Urinary bladder (tissue), 4 donors: Measurements from ENCODE around the gene DENND1A. TPM values are rescaled to one million over a fixed set of nuclear protein-coding genes. Genes with fewer than 3 reads are reported as not detected.

ENCODE experiments used
- DNase-seq: peaks from one replicate; pipeline ENCODE4 v3.0.0-alpha.2; 2015; ENCODE audit errors: extremely low spot score
- H3K27ac ChIP-seq: one replicate; pipeline ENCODE4 v1.5.1; 2013; ENCODE audit warnings: low read depth, mild to moderate bottlenecking, moderate library complexity
- H3K36me3 ChIP-seq: one replicate; pipeline ENCODE4 v1.6.1; 2013; ENCODE audit warnings: mild to moderate bottlenecking, moderate library complexity; ENCODE audit not compliant: insufficient read depth
- H3K4me1 ChIP-seq: one replicate; pipeline ENCODE4 v1.6.1; 2013; ENCODE audit warnings: mild to moderate bottlenecking, moderate library complexity; ENCODE audit not compliant: insufficient read depth
- H3K4me3 ChIP-seq: one replicate; pipeline ENCODE4 v1.5.1; 2013; ENCODE audit warnings: low read depth, low read length
- WGBS: extraction: QIAGEN DNeasy Blood & Tissue Kit; methylation state at CpG from one replicate; pipeline ENCODE4 v1.1.7; 2013; 5-methylcytosine and 5-hydroxymethylcytosine counted together
- polyA plus RNA-seq: library from polyadenylated mRNA; stranded (reverse); fragments of 200-250 nt; gene quantifications from one replicate; pipeline ENCODE4 v1.2.3, GENCODE V29; 2013
- total RNA-seq: library from RNA; depleted of rRNA; stranded (reverse); fragments of >200 nt; gene quantifications from one replicate; pipeline ENCODE4 v1.2.3, GENCODE V29; 2014
- donor health status: healthy with polysubstance abuse.
- donor health status: healthy.

The DENND1A gene
- total and polyA plus RNA-seq, 2 donors: 14.8 to 20.2 TPM

DNA sequence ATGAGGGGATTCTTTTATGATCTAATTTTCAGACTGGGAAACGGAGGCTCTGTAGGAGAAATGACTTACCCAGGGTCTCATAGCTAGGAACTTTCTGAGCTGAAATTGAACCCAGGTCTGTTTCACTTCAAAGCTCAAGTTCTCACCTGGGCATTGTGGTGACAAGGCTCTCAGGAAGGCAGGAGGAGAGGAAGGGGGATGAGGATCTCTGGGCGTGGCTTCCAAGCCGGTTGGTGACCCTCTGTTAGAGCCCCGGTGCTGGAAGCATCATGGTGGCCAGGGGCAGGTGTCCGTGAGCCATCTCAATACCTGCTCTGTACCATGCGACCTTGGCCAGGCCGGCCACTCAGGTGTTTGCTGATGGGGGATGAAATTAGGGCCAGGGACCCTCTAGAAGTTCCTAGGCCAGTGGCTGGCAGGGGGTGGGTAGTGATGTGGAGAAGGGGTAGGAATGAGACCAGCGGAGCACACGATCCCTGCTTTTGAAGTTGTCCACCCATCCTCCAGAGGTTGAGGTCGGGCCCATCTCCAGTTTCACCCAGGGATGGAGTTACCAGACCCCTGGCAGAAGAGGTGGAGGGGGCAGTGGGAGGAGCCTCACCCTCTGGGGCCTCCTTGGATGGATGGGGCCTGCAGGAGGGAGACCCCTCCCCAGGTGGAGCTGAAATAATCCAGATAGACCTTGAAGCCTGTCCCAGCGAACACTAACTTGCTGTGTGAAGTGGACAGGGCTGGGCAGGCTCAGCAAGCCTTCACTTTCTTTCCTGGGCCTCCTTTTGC, 568.0 kb downstream of the DENND1A start:
- 72% methylated on average over 11 of the region's 11 CpGs for WGBS
- DNase-seq: no peak
- no peaks in the 10 kb centered on the region for H3K4me1 ChIP-seq
- H3K27ac ChIP-seq: no peak overlapping the region
- H3K4me3 ChIP-seq: no peak overlapping the region
- no peaks in the 10 kb centered on the region for H3K36me3 ChIP-seq

DNA sequence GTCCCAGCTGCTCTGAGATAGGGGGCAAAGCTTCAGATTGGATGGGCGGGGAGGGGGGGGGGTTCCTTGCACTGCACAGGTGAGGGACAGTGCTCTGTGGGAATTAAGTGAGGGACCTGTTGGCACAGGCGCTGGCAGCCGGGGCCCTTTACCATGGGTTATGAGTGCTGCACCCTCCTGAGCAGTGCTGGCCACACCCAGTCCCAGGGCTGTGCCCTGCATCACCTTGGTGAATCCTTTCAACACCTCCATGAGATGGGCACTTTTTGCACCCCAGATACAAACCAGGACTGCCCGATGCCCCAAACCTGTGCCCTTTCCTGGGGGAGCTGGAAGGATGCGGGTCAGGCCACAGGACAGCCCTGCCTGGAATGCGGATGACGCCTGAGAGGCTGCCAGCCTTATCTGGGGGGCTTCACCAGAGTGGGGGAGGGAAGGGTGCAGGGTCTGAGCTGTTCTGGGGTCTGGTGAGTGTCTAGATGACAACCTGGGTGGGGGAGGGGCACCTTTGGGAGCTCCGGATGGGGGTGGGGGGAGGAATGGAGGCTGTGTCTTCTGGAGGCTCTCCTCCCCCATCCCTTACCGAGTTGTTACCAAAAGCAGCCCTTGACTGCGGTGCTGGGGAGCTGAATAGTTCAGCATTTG, 568.7 kb downstream of the DENND1A start:
- H3K4me3 ChIP-seq: no peak overlapping the region
- no peak for DNase-seq
- no peak overlapping the region for H3K27ac ChIP-seq
- no peaks in the 10 kb centered on the region for H3K36me3 ChIP-seq
- no peaks in the 10 kb centered on the region for H3K4me1 ChIP-seq
- WGBS: 52% methylated on average over 10 of the region's 10 CpGs

DNA sequence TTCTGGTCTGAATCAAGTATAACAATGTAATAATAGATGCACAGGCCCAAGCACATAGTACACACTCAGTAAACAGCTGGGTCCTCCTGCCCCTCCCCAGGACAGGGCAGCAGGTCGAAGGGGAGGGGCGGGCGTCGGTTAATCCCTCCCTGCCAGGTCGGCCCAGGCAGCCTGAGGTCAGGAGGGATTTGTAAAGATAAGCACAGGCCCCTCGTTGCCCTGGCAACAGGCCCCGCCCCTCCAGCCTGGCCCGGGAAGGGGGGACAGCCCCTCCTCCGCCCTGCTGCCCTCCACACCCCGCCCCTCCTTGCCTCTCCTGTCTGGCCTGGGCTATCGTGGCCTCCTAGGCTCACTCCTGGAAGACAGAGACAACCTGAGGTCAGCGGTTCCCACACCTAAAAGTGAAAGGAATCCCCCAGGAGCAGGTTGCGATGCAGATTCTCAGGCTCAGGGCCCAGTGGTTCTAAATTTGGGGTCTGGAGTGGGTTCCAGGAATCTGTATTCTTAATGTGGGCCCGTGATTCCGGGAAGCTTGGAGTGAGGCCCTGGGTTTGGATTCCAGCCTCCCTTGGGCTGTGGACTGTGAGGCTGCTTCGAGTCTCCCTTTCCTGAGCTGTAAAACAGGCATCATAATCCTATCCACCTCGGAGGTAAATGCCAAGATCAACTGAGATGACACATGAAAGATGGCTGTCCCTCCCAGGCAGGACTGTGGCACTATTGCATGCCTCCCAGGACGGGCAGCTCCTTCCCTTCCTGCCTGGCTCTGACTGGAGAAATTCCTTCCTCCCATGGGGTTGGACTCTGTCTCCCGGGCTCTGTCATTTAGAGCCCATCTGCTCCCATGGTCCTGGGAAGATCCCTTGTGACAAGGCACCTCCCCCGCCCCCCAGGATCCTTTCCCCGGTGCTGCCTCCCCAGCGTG, 569.5 kb downstream of the DENND1A start:
- Histone ChIP-seq H3K4me1 (no peaks in the 10 kb centered on the region), H3K4me3 (no peak overlapping the region), H3K27ac (no peak overlapping the region), H3K36me3 (no peaks in the 10 kb centered on the region)
- 33% methylated on average over 22 of the region's 22 CpGs for WGBS
- DNase-seq: no peak

DNA sequence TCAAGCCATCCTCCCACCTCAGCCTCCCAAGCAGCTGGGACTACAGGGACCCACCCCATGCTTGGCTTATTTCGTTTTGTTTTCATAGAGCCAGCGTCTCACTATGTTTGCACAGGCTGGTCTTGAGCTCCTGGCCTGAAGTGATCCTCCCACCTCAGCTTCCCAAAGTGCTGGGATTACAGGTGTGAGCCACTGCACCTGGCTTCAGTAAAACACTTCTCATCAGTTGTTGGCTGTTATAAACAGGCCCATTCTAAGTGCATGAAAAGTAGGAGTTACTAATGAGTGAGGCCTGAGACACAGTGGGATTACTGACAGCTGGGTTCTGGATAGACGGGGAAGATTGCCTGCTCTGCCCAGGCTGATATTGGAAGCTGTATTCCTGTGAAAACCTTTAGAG, 570.4 kb downstream of the DENND1A start:
- DNase-seq: no peak
- Histone ChIP-seq H3K27ac (no peak overlapping the region), H3K4me1 (no peaks in the 10 kb centered on the region), H3K36me3 (no peaks in the 10 kb centered on the region), H3K4me3 (no peak overlapping the region)
- 77% methylated on average over 3 of the region's 3 CpGs for WGBS

DNA sequence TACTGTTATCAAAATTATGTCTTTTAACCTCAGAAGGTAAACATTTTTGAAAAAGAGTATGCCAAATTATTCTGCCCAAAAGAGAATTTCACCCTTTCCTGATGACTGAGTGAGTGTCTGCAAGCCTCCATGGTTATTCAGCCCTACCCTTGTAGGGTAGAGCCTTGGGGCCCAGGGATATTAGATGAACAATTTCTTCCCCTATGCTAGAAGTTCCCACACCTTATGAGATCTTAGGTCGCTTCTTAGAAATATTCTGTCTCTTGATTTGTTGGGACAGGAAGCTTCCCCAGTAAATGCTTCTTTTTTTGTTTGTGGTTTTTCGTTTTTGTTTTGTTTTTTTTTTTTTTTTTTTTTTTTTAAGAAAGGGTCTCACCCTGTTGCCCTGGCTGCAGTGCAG, 570.8 kb downstream of the DENND1A start:
- 74% methylated on average over 2 of the region's 2 CpGs for WGBS
- no peaks in the 10 kb centered on the region for H3K4me1 ChIP-seq
- H3K27ac ChIP-seq: no peak overlapping the region
- H3K36me3 ChIP-seq: no peaks in the 10 kb centered on the region
- DNase-seq: no peak
- no peak overlapping the region for H3K4me3 ChIP-seq

DNA sequence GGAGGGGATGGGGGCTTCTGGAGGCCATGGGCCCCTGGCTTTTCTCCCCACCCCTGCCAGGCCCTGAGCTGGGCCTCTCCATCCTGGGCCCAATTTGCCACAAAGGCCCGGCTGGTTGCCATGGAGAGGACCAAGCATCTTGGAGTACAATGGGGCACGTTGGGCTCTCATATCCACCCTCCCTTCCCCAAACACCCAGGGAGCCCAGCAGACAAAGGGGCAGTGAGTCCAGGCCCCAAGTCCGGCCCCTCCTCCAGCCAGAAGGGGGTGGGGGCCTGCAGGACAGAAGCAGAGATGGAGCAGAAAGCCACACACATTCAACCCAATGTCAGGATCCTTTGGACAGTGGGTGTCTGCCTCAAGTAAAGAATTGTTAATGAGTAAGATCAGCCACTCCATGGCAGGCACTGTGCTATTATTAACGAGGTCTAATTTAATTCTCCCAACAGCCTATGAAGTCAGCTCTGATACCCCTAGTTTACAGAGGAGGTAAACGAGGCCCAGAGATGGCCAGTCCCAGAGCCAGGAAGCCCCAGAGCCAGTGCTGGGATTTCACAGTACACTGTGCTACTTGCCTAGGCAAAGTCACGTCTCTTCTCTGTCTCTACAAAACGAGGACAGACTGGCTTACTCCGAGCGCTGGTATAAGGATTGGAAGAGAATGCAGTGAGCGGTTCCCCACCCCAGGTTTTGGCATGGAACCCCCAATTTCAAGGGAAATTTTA, 571.6 kb downstream of the DENND1A start:
- Histone ChIP-seq H3K36me3 (no peaks in the 10 kb centered on the region), H3K4me3 (no peak overlapping the region), H3K27ac (no peak overlapping the region), H3K4me1 (no peaks in the 10 kb centered on the region)
- no peak for DNase-seq
- WGBS: 86% methylated on average over 10 of the region's 10 CpGs

DNA sequence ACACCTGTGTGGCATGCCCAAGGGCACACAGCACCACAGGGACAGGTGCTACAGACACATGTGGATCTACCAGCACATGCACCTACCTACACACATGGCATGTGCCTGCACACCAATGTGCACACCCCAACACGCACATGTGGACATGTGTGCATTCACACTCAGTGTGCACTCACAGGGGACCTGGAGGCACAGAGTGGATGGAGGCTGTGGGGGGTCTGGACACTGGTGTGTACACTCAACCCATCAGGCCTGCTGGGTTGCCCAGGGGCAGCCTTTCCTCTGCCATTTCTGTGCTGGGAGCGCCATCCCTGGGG, 572.2 kb downstream of the DENND1A start:
- H3K4me1 ChIP-seq: no peaks in the 10 kb centered on the region
- H3K36me3 ChIP-seq: no peaks in the 10 kb centered on the region
- DNase-seq: no peak
- 95% methylated on average over 2 of the region's 2 CpGs for WGBS
- no peak overlapping the region for H3K27ac ChIP-seq
- H3K4me3 ChIP-seq: no peak overlapping the region

DNA sequence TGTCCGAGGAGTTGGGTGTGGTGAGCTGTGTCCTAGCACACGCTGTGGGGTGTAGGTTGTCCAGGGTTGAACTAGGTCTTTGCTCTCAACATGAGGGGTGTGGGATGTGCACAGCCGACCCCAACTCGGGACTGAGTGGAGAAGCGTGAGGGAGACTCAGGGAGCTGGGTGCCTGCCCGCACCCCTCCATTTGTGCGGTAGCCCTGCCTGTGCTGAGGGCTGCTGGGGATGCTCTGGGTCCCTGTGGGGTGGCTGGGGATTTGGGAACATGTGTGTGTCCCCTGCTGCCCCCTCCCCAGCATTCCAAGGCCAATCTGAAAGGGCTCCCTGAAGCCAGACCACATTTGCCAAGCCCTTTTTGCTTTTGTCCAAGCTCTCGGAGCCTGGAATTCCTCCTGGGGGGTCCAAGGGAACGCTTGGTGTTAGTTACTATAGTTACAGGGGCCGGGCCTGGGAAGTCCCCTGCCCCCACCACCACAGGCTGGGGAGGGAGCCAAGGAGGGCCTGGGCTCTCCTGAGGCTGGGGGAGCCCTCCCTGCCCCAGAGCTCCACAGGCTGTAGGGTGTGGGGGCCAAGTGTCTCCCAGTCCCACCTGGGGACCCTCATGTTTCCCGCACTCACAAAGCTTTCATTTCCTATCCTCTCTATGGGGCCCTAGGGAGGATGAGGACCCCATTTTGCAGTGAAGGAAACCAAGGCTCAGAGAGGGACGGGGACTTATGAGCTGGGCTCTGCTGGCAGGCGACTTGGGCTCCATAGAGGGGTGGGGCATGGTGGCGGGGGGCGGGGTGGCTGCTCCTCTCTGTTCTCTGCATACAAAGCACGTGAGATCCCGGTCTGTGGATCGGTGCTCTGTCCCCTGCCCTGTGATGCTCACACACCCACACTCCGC, 572.8 kb downstream of the DENND1A start:
- Histone ChIP-seq H3K4me1 (no peaks in the 10 kb centered on the region), H3K36me3 (no peaks in the 10 kb centered on the region), H3K4me3 (peak overlapping the region; percentile 40), H3K27ac (no peak overlapping the region)
- 65% methylated on average over 19 of the region's 19 CpGs for WGBS
- no peak for DNase-seq

DNA sequence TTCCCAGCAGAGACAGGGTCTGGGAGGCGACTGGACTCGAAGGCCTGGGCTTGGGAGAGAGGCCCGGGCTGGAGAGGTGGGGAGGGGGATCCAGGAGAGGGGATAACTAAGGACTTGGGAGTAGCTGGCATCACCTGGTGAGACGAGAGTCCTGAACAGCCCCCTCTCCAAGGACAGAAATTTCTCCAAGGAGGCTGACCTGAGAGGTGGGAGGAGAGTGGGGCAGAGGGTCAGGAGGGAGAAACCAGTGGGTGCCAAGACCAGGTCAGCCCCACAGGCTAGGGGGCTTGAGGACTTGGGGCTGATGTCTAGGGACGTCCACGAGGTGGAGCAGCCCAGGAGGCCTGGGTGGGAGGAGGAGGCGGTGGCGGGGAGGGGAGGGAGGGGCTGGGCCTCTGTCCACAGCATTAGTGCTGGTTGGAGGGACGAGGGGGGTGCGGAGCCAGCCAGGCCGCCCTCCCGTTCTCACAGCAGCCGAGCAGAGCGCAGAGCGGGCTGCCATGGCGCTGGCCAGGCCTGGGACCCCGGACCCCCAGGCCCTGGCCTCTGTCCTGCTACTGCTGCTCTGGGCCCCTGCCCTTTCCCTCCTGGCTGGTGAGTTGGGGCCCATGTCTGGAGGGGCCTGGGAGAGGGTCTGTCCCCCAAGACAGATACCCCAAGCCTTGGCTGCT, 574.0 kb downstream of the DENND1A start, which contains the start of gene CRB2:
CRB2 (plus strand) TSS at position 437 of the 671 bp plus-strand sequence; CDS start at position 501, 64 bp downstream.
- H3K27ac ChIP-seq: no peak within 1 kb of the TSS
- H3K36me3 ChIP-seq: no peaks in the 10 kb centered on the region
- WGBS: 54% methylated on average over 17 of the region's 17 CpGs
- H3K4me3 ChIP-seq: peak within 1 kb of the TSS; percentile 40
- H3K4me1 ChIP-seq: no peaks in the 10 kb centered on the region
- no peak for DNase-seq

DNA sequence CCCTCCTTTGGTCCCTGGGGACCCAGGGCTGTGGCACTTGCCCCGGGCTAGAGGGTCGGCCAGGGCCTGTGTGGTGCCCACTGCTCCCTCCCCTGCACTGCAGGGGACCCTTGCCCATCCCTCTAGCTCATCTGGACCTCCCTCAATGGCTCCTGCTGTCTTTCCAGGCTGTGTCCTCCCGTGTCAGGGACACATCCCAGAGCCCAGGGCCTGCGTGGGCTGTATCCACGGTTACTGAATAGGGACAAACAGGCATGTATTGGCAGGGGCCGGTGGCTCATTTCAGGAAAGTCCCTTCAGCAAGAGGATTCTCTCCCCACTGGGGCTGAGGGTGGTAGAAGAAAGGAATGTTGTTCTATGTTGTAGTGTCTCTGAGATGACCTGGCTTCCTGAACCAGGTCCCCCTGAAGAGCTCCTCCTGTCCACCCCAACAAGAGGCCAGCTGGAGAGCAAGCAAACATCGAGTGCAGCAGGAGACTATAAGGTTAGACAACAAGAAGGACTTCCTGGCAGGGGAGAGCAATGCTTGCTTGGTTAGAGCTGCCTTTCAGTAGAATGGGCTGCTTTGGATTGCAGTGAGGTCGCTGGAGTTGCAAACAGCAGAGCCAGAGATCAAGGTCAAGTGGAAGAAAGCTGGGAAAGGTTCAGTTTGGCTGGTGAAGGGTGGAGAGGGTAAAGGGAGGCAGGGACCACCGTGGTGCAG, 575.0 kb downstream of the DENND1A start:
- H3K36me3 ChIP-seq: no peaks in the 10 kb centered on the region
- DNase-seq: no peak
- no peak overlapping the region for H3K4me3 ChIP-seq
- H3K4me1 ChIP-seq: no peaks in the 10 kb centered on the region
- no peak overlapping the region for H3K27ac ChIP-seq
- WGBS: 46% methylated on average over 9 of the region's 9 CpGs

DNA sequence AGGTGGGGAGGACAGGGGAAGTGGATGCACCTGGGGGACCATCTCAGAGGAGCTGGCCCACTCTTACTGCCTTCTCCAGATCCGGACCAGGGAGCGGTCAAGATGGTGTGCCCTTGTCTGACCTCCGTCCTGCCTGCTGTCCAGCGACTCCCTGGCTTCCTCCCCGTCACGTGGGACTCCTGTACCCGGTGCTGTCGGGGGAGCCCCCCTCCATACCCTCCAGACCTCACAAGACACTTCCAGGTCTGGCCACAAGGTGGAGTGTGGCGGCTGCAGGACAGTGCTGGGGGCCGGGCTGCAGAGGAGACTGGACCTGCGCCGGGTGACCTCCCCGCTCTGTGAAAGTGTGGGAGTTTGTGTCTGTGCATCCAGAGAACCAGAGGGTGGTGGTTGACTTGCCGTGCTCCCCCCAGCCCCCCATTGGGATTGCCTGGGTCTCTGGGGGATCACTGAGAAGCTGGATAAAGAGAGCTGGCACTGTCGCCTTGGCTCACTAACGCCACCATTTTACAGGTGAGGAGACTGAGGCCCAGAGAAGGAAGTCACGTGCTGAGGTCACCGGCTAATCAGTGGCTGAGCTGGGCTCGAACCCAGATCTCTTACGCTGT, 575.8 kb downstream of the DENND1A start:
- Histone ChIP-seq H3K36me3 (no peaks in the 10 kb centered on the region), H3K4me3 (no peak overlapping the region), H3K27ac (no peak overlapping the region), H3K4me1 (no peaks in the 10 kb centered on the region)
- no peak for DNase-seq
- WGBS: 22% methylated on average over 20 of the region's 20 CpGs
